K562 (cell line): ENCODE data around the gene ICAM1. TPM values are rescaled to one million over a fixed set of nuclear protein-coding genes. Genes with fewer than 3 reads are reported as not detected.
A peak's percentile ranks its signal among the peaks of the same experiment; 100 is the strongest.

Source experiments
- CCAR2 ChIP-seq: fragments of 200-400 bp; formaldehyde crosslinking; IDR thresholded peaks from 2 replicates; pipeline ENCODE4 v1.6.1; 2017; ENCODE audit warnings: mild to moderate bottlenecking, low read depth, low read length
- DNMT1 ChIP-seq: fragments of 450-650 bp; IDR thresholded peaks from 2 replicates; pipeline ENCODE4 v1.6.1; 2016; ENCODE audit warnings: antibody characterized with exemption, mild to moderate bottlenecking
- ESRRA ChIP-seq: fragments of 450-650 bp; IDR thresholded peaks from 2 replicates; pipeline ENCODE4 v1.6.1; 2014; ENCODE audit warnings: low read depth, mild to moderate bottlenecking, moderate library complexity, borderline replicate concordance
- FOXJ3 ChIP-seq: sonication (generic); formaldehyde crosslinking; IDR thresholded peaks from 2 replicates; pipeline ENCODE4 v1.4.0; 2020; ENCODE audit warnings: mild to moderate bottlenecking, missing genetic modification reagents
- HLTF ChIP-seq: fragments of 450-650 bp; IDR thresholded peaks from 2 replicates; pipeline ENCODE4 v1.6.1; 2016
- LEF1 ChIP-seq: fragments of 450-650 bp; IDR thresholded peaks from 2 replicates; pipeline ENCODE4 v1.6.1; 2016; ENCODE audit warnings: mild to moderate bottlenecking
- RBM22 ChIP-seq: fragments of 200-400 bp; formaldehyde crosslinking; IDR thresholded peaks from 2 replicates; pipeline ENCODE4 v1.6.1; 2018; ENCODE audit warnings: low read length, low read depth; ENCODE audit not compliant: poor library complexity, severe bottlenecking
- RNF2 ChIP-seq: sonication (generic); IDR thresholded peaks from 2 replicates; pipeline ENCODE4 v1.6.1; 2016
- SAP30 ChIP-seq: fragments of 200-600 bp; sonication (generic); IDR thresholded peaks from 2 replicates; pipeline ENCODE4 v1.6.1; 2012; ENCODE audit warnings: borderline replicate concordance, low read depth, mild to moderate bottlenecking, moderate library complexity, low read length, control low read depth, inconsistent platforms; ENCODE audit not compliant: insufficient read depth, poor library complexity, severe bottlenecking
- SP2 ChIP-seq: IDR thresholded peaks from 2 replicates; pipeline ENCODE4 v1.6.1; 2011; ENCODE audit warnings: mild to moderate bottlenecking, low read depth, low read length, moderate library complexity; ENCODE audit not compliant: poor library complexity, severe bottlenecking; ENCODE audit errors: extremely low read depth
- TFE3 ChIP-seq: fragments of 450-650 bp; formaldehyde crosslinking; IDR thresholded peaks from 2 replicates; pipeline ENCODE4 v1.4.0; 2020; ENCODE audit warnings: mild to moderate bottlenecking, mixed read lengths
- ZFP1 ChIP-seq: fragments of 450-650 bp; formaldehyde crosslinking; IDR thresholded peaks from 2 replicates; pipeline ENCODE4 v1.4.0; 2020; ENCODE audit warnings: mild to moderate bottlenecking, mixed read lengths
- ZFX ChIP-seq: sonication (generic); formaldehyde crosslinking; IDR thresholded peaks from 2 replicates; pipeline ENCODE4 v1.8.0; 2022; ENCODE audit warnings: mild to moderate bottlenecking, missing genetic modification reagents, moderate library complexity
- ZKSCAN1 ChIP-seq: fragments of 150-350 bp; IDR thresholded peaks from 2 replicates; pipeline ENCODE4 v1.6.1; 2016; ENCODE audit warnings: low read depth, low read length
- ZNF274 ChIP-seq: IDR thresholded peaks from 2 replicates; pipeline ENCODE4 v1.6.1; 2011; ENCODE audit warnings: low read depth, mild to moderate bottlenecking, low read length, moderate library complexity, borderline replicate concordance
- ZNF408 ChIP-seq: fragments of 250-450 bp; sonication (Bioruptor Pico); IDR thresholded peaks from 2 replicates; pipeline ENCODE4 v1.4.0; 2020; ENCODE audit warnings: low read depth, mild to moderate bottlenecking, moderate library complexity
- ZNF644 ChIP-seq: fragments of 200-800 bp; sonication (Bioruptor generic); IDR thresholded peaks from 2 replicates; pipeline ENCODE4 v1.6.1; 2016; ENCODE audit warnings: low read depth, missing genetic modification characterization, missing compliant biosample characterization
- ZNF75A ChIP-seq: fragments of 450-650 bp; formaldehyde crosslinking; IDR thresholded peaks from 2 replicates; pipeline ENCODE4 v1.4.0; 2020; ENCODE audit warnings: mild to moderate bottlenecking
- ZSCAN29 ChIP-seq: fragments of 450-650 bp; IDR thresholded peaks from 2 replicates; pipeline ENCODE4 v1.6.1; 2017
- ZZZ3 ChIP-seq: fragments of 450-650 bp; IDR thresholded peaks from 2 replicates; pipeline ENCODE4 v1.6.1; 2016; ENCODE audit warnings: antibody characterized with exemption, mild to moderate bottlenecking, moderate library complexity
- polyA plus RNA-seq, 8 experiments: library from polyadenylated mRNA; depleted of rRNA in 4 of 8; stranded (reverse) in 5 of 8; unstranded in 3 of 8; fragments of >200 nt; fragmentation: Nextera tagmentation in 2 of 8; fragmentation: Illumina TruSeq in 1 of 8; extraction: Ambion mirVana in 2 of 8; extraction: Trizol in 1 of 8; gene quantifications; 2 replicates each; pipeline versions ENCODE4 v1.2.1 to v1.2.3, GENCODE V29; 2011 to 2014; ENCODE audit warnings: inconsistent platforms in 1 of 8, missing spikeins in 1 of 8
- total RNA-seq, 7 experiments: library from RNA; depleted of rRNA in 6 of 7; stranded (reverse); fragments of >200 nt in 6 of 7; fragmentation: Illumina TruSeq in 2 of 7; extraction: Trizol in 2 of 7; gene quantifications; 2 replicates each; pipeline versions ENCODE4 v1.2.1 to v1.2.3, GENCODE V29; 2011 to 2021; ENCODE audit warnings: low replicate concordance in 1 of 7
- TF ChIP-seq, protein P1 (sequence below): fragments of 250-450 bp; sonication (Bioruptor Pico); IDR thresholded peaks from 2 replicates; pipeline ENCODE4 v1.4.0; 2020; ENCODE audit warnings: mild to moderate bottlenecking, moderate library complexity

Gene ICAM1
- total and polyA plus RNA-seq, 9 of the 15 experiments (the other 6 are each of a cell fraction or from before 2014, with no cell fraction given) = 2.3 to 24.4 (median 13.4) TPM

DNA sequence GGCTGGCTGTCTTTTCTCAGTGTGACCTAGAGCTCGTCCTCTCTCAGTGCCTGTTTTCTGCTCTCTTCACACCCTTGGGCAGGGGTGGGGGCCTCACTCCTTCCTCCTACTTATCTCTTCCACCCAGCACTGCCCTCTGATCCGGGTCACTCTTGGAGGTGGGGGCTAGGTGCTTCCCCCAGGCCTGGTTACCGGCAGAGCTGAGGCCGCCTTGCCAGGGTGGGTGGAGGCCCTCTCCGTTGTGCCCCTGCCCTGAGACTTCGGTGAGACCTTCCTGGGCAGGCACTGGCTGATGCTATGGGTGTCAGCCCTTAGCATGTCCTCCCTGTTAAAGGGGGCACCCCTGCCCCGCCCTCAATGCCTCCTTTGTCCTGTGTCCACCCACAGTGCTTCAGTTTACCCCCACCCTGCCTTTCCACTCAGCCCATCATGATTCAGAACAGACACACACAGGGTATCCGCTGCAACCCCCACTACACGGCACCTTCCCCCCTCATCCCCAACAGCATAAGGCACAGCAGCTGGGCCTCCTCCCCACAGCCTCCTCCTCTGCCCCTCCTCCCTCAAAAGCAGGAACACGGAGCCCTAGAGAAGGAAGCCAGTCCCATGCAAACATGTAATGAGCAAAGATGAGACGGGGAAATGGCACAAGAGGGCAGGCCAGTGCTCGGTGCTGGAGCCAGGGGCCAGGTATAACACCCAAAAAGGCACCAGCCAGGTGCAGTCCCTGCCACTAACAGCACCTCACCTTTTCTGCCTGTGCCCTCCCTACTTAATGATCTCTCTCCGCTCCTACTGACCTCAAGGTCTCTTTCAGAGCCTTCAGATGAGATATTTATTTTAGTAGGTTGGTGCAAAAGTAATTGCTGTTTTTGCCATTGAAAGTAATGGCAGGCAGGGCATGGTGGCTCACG, 28.9 kb downstream of the ICAM1 start (continued):
- TF ChIP-seq SAP30 = no peak
- TF ChIP-seq SP2 = no peak
- TF ChIP-seq ZFX (CRISPR knock-in tag) = peak; percentile 94
- peak; percentile 1 for TF ChIP-seq ZKSCAN1
- peak; percentile 81; the same call in 1 of the 2 replicates for TF ChIP-seq ESRRA
- TF ChIP-seq ZSCAN29 = no peak
- no peak for TF ChIP-seq TFE3
- peak; percentile 68; the same call in 1 of the 2 replicates for TF ChIP-seq ZNF644 (tag)
- no peak for TF ChIP-seq ZFP1 (CRISPR knock-in tag)
- TF ChIP-seq, protein P1, sequence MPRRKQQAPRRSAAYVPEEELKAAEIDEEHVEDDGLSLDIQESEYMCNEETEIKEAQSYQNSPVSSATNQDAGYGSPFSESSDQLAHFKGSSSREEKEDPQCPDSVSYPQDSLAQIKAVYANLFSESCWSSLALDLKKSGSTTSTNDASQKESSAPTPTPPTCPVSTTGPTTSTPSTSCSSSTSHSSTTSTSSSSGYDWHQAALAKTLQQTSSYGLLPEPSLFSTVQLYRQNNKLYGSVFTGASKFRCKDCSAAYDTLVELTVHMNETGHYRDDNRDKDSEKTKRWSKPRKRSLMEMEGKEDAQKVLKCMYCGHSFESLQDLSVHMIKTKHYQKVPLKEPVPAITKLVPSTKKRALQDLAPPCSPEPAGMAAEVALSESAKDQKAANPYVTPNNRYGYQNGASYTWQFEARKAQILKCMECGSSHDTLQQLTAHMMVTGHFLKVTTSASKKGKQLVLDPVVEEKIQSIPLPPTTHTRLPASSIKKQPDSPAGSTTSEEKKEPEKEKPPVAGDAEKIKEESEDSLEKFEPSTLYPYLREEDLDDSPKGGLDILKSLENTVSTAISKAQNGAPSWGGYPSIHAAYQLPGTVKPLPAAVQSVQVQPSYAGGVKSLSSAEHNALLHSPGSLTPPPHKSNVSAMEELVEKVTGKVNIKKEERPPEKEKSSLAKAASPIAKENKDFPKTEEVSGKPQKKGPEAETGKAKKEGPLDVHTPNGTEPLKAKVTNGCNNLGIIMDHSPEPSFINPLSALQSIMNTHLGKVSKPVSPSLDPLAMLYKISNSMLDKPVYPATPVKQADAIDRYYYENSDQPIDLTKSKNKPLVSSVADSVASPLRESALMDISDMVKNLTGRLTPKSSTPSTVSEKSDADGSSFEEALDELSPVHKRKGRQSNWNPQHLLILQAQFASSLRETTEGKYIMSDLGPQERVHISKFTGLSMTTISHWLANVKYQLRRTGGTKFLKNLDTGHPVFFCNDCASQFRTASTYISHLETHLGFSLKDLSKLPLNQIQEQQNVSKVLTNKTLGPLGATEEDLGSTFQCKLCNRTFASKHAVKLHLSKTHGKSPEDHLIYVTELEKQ = no peak
- TF ChIP-seq LEF1 = peak; percentile 90
- TF ChIP-seq ZNF408 (CRISPR knock-in tag) = no peak
- TF ChIP-seq ZNF274 = no peak
- TF ChIP-seq DNMT1 = no peak
- TF ChIP-seq ZNF75A (CRISPR knock-in tag) = no peak
- TF ChIP-seq CCAR2 = no peak
- TF ChIP-seq RNF2 = peak; percentile 96
- no peak for TF ChIP-seq FOXJ3 (CRISPR knock-in tag)
- TF ChIP-seq ZZZ3 = no peak
- no peak for TF ChIP-seq RBM22
- TF ChIP-seq HLTF = no peak; the same call in 1 of the 2 replicates
